Inflammatory macrophage treated with lipopolysaccharide for 4 hours (primary cell): Measurements from ENCODE around the gene CTR9.

Experiments
- DNase-seq: peaks from one replicate; pipeline ENCODE4 v3.0.0-alpha.2; 2020

CTR9 gene

GRCh38 chr11:10750838-10751580 lies at the start of gene CTR9:
TSS of gene CTR9 (plus strand) at chr11:10751246. CDS start at chr11:10751413, 167 bp downstream.
- DNase-seq = peak; percentile 91

GRCh38 chr11:10701982-10702381 lies 49.1 kb upstream of the CTR9 start:
- DNase-seq = no peak

- no peak for DNase-seq
These were observed 42.9 kb upstream of the CTR9 start for GRCh38 chr11:10708131-10708530.

GRCh38 chr11:10709299-10710086 lies 41.6 kb upstream of the CTR9 start:
- no peak for DNase-seq

- DNase-seq = no peak
These were observed 35.5 kb upstream of the CTR9 start for GRCh38 chr11:10715571-10715970.

DNA sequence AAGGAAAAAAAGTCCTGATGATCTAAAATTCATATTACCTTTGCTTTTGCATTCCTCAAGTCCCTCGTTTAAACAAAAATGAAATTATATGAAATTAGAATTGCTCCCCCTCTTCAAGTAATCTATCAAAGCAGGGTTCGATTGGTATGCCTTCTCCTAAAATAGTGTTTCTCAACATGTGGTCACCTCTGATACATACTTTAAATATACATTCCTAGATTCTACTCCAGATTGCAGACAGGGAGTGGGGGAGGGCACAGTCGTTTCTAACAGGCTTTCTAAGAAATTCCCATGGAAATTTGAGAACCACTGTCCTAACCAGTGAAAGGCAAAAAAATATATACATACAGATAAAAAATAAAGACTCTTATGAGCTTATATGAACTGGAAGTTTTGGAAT lies 34.9 kb upstream of the CTR9 start:
- no peak for DNase-seq

DNA sequence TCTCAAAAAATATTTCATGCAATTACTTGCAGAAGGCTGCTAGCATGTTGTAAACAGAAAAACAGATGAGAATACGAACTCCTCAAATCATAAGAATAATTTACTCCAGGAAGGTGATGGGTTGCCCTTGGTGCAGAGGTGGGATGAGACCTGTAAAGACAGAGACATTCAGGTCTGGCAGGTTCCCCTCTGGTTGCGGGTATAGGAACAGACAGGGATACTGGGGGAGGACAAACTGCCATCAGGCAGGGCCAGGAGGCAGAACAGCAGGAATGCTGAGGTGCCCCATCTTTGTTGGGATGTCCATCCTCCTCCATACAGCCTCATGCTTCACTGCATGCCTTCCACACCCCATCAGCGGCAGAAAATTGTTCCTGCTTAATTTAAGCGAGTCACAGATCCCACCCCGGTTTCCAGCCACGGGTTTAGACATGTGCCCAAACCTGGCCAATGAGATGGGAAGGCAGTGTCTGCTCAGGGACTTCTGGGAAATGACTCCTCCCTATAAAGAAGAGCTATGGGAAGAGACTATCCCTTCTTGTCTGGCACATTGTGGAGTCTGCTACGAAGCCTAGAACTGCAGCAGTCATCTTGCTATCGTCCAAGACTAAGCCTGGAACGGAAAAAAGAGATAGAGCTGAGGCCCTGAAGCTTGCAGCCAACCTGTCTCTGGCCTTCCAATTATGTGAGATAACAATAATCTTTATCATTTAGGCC lies 34.3 kb upstream of the CTR9 start:
- DNase-seq = no peak

DNA sequence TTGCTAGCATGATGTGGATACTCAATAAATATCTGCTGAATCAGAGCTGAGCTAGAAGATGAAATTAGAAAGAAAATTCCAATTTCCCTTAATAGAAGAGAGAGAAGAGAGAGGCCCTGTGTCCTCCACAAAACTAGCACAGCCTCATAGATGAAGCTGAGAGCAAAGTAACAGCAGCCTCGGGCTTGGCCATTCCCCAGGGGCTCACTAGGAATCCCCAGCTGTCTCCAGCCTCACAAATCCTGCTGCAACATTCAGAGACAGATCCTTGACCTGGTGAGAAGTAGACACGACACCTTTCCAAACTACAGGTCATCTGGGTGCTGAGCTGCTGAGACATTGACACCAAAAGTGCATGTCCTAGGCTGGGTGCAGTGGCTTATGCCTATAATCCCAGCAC lies 31.4 kb upstream of the CTR9 start:
- DNase-seq = no peak

DNA sequence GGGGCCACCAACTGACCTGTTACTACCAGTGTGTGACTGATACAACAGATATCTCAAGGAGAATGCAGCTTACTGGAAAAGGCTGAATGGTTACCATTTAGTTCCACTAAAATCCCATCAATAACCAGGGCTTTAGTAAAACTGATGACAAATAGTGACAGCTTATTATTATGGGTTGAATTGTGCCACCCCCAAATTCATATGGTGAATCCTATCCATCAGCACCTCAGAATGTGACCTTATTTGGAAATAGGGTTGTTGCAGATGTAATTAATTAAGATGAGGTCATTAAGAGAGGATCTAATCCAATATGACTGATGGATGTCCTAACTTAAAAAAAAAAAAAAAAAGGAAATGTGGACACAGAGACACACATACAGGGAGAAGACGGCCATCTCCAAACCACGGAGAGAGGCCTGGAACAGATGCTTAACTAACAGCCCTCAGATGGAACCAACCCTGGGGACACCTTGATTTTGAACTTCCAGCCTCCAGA lies 30.1 kb upstream of the CTR9 start:
- DNase-seq = no peak

GRCh38 chr11:10722307-10722706 lies 28.7 kb upstream of the CTR9 start:
- DNase-seq = no peak

DNA sequence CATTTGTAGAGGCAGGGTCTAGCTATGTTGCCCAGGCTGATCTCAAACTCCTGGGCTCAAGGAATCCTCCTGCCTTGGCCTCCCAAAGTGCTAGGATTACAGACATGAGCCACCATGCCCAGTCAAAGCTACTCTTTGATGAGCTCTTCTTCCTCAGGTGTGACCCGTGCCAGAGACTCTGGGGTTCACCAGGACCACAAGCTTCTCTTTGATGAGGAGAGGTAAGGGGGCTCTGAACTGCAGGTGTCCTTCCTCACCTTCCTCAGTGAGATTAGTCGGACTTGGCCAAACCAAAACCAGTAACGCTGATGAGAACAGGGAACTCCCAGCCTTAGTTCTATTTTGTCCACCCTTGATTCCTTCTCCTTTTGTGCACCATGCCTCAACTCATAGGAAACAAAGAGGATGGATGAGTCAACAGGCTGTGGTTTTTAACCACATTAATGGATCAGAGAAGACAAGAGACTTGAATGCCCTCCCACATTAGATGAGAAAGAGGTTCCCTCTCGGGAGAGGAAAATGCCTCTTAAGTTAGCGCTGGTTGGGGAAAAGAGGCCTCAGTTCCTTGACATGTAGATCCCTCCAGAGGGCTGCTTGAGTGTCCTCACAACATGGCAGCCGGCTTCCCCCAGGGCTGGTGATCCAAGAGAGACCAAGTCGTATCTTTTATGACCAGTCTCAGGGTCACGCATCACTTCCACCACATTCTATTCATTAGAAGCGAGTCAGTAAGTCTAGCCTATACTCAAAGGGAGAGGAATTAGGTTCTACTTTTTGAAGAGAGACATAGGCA lies 25.7 kb upstream of the CTR9 start:
- DNase-seq = peak; percentile 96

DNA sequence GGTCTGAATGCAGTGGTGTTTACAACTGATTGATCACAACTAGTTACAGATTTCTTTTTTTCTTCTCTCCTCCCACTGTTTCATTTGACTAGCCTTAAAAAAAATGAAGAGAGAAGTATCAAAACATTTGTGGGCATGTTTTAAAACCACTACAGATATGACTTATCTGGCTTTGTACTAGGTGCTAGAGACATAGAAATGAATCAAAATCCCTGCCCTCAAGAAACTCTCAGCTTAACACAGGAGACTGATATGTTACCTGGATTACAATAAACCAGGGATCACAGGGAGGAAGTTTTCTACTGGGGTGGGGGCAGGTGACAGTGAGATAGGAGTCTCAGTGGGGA lies 25.2 kb upstream of the CTR9 start:
- DNase-seq = no peak

GRCh38 chr11:10727146-10727851 lies 23.7 kb upstream of the CTR9 start:
- peak; percentile 31 for DNase-seq

GRCh38 chr11:10728154-10728553 lies 22.9 kb upstream of the CTR9 start:
- DNase-seq = no peak

- DNase-seq = peak; percentile 35
These were observed 22.1 kb upstream of the CTR9 start for GRCh38 chr11:10728789-10729472.

- peak; percentile 88 for DNase-seq
These were observed 20.9 kb upstream of the CTR9 start for GRCh38 chr11:10730151-10730550.

DNA sequence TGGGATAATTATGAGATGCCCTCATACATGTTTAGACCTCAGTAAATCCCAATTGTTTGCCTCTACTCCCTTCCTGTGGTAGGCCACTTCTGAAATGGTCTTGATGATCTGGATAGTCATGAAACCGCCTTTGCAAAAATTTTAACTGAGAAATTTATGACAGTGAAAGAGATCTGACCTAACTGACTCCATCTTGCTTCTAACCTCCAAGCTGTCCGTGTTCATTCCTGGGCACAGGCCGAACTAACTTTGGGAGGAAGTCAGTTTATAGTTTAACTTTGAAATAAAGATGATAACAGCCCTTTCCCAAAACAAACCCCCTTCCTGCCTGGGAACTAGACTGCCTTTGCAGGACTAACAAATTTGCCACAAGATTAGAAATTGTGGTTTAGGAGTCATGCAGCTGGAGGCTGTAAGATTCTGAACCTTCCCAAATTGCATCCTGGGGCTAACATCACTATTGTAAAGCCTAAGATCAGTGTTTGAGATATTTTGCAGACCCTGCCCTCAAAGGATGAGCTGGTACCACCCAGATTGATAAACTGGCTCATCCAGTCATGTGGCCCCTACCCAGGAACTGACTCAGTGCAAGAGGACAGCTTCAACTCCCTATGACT lies 19.9 kb upstream of the CTR9 start:
- no peak for DNase-seq

- DNase-seq = peak; percentile 86
These were observed 15.3 kb upstream of the CTR9 start for GRCh38 chr11:10735481-10736475.

DNA sequence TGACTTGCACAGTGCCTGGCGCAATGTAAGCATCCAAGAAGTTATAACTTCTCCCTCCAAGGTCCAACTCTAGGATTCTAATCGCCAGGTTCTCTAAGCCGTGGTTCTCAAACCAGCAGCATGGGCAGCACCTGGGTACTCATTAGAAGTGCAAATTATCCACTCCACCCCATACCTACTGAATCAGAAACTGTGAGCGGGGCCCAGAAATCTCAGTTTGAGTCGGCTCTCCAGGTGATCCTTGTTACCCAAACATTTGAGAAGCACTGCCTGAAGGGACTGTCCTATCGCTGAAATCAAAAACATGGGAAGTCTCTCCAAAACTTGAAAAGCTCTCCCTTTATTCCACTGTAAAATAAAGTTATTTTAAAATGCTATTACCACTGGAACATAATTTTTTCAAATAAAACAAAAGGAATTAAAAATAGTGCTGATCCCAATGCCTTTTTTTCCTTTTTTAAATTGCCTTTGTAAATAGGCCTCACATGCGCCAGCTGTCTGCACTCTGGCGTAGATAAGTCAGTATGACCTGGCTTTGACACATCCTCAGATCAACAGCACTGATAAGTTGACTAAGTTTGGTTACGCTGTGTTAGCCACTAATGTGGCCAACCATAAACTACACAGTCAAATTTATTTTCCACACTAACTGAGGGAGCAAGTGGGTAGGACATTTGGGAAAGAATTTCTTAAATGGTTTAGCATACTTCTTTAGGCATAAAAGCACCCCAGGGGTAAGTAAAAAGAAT lies 8.4 kb upstream of the CTR9 start:
- DNase-seq = no peak
